GM21576 (cell line): ENCODE results near the gene QDPR.
"Not testable (repeated sequence)": the region's sequence is repeated elsewhere in the genome, so short reads cannot be mapped to it uniquely, and the experiment has no call there.

Experiments
- ATAC-seq: cut with Tn5 transposase; IDR thresholded peaks from one replicate; pipeline ENCODE4 v1.9.1; 2021; ENCODE audit warnings: mild to moderate bottlenecking, moderate library complexity; ENCODE audit not compliant: unreplicated experiment

QDPR gene

DNA sequence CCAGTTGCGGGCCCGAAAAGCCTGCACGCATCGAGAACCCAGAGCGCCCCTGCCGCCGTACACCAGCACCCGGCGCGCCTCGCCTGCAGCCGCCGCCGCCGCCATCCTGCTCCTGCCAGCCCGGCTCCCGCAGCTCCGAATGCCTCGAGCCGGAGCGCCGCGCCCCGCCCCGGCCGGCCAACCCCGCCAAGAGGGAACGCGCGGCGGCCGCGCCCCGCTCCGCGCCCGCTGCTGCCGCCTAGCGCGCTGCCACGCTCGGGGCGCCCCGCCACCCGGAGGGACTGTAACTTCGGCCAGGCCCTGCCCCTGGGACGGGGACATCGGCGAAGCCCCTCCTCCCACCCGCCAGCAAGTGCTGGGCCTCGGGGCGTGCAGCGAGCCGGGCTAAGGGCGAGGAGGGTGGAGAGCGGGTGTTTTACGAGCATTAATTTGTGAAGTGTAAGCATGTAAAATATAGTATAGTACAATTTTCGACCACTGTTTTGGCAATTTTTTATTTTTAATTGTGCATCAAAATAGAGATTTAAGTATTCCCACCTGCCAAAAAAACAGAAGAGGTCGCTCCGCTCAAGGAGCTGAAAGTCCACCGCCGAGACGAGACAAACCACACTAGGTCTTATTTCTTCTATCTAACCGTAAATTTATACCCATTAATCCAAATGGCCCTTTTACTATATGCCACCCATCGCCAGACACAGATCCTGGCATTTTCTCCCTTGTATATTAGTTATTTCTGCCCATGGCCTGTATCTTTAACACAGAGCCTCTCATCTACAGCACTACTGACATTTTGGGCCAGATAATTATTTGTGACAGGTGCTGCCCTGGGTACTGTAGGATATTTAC, at the start of gene QDPR:
Gene QDPR (minus strand): TSS at position 141 of the 846 bp plus-strand sequence. CDS start 36 bp downstream, at position 105.
- peak; percentile 96 for ATAC-seq

DNA sequence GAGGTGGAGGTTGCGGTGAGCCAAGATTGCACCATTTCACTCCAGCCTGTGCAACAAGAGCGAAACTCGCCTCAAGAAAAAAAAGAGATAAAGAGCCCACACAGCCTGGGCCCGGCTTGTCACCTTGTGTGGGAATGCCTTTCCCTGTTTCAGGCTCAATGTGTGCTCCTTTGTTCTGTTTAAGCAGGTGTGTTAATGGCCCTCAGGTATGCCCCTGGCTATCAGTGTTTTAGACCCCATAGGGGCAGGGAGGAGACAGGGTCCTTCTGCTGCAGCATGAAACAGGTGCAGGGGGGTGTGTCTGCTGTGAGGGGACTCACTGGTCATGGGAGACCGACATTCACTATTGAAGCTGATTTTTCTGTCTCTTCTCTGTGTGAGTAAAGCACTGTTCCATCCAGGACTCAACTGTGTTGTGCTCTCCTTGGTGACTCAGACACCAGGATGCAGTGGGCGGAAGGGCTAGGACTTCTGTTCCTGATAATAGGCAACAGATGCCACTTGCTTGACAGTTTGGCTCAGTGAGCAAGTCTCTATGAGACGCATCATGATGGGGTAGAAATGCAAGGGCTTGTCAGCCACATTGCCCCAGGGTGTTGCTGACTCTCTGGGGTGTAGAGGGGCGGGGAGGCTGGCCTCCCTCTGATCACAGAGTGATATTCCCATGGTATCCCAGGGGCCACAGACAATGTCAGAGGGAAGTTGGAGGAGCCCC, 49.5 kb upstream of the QDPR start:
- no peak for ATAC-seq

DNA sequence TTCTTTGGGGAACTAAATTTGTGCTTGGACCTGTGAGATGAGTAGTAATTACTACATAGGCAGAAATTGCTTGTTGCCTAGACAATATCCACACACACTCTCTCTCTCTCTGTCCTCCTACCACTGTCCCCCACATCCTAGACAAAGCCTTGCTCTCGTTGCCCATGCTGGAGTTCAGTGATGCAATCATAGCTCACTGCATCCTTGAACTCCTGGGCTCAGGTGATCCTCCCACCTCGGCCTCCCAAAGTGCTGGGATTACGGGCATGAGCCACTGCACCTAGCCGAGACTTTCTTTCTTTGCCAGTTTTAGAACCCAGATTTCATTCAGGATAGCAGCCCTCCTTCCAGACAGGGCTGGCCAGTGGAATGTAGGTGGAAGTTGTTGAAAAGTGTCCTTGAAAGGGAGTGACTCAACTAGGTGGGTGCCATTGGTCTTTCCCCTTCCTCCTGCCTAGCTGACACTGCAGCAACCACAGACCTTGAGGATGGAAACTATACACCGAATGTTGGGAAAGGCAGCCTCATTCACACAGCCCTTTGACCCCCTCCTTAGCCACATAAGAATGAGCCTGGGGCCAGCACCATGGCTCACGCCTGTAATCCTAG, 48.3 kb upstream of the QDPR start:
- no peak for ATAC-seq

DNA sequence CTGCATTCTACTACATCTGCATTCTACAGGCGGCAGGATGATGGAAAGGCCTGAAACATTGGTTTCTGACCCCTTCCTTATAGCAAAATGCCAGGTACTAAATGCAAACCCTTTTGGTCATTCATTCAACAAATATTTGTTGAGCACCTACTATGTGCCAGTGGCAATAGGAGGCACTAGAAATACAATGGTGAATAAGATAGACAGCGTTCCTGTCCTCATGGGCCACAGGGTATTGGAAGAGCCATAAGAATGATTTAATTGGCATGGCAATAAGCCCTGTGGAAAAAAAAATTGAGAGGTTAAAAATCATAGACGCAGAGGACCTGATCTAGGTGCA, 47.8 kb upstream of the QDPR start:
- ATAC-seq, result no peak

DNA sequence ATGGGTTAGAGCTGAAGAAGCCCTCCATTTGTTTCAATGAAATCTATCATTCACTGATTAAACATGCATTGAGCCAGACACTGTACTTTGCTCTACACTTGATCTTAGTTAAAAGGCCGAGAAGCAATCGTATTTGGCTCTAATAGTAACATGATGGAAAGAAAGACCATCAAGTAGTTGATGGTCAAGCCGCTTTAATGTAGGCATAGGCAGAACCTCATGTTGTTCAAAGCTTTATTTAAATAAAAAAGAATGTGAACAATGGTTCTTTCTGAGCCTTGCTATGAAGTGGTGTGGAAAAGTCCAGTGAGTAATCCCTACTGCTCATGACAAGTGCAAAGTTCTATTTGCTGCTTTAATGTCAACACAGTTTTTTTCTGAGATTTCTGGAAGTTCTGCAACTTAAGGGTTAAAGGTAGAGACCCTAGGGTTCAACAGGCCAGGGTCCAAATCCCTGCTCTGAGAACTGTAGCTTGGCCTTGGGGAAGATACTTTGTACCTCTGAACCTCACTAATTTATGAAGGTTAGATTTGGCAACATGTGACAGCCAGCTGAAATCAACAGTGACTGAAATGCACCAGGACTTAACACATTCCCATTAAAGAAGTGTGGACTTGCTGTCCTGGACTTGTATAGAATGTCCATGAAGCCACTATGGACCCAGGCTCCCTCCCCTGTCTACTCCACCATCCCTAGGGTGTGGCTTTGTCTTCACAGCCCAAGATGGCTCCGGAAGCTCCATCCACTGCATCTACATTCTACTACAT, 47.2 kb upstream of the QDPR start:
- no peak for ATAC-seq

DNA sequence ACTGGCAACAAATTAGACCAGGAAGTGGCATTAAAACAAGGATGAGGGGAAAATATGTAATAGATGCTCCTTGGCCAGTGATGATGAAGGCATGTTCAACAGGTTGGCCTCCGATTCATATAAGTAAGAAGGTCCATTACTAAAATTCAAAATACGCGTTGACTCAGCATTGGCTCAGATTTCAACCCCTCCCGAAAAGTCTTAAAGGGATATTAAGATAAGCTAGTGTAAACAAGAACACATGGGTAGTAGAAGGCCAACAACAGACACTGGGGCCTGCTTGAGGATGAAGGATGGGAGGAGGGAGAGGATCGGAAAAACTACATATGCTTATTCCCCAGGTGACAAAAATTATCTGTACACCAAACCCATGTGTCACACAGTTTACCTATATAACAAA, 46.0 kb upstream of the QDPR start:
- ATAC-seq, result no peak

DNA sequence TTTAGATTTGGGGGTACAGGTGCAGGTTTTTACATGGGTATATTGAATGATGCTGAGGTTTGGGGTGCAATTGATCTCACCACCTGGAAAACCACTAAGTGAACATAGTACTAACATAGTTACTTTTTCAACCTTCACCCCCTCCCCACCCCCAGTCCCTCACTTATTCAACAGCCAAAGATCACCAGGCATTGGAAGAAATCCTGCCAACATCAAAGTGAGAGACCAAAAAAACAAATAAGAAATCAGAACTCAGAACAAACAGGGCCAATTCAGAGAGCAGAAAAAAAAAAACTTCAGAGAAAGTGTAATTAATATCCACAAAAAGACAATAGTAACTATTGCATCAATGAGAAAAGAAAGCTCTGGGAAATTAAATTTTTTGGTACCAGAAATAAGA, 44.6 kb upstream of the QDPR start:
- no peak for ATAC-seq

DNA sequence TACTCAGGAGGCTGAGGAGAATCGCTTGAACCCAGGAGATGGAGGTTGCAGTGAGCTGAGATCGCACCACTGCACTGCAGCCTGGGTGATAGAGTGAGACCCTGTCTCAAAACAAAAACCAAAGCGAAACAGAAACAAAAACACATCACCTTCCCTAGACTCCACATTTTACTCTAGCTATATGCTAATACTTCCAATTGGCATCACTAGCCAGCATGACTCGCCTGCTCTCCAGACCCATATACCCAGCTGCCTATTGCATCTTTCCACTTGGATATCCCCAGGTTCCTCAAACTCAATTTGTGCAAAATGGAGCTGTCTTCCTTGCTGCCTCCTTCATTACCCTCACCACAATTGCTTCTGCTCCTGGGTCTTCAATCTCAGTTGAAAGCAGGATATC, 42.7 kb upstream of the QDPR start:
- ATAC-seq, result no peak

DNA sequence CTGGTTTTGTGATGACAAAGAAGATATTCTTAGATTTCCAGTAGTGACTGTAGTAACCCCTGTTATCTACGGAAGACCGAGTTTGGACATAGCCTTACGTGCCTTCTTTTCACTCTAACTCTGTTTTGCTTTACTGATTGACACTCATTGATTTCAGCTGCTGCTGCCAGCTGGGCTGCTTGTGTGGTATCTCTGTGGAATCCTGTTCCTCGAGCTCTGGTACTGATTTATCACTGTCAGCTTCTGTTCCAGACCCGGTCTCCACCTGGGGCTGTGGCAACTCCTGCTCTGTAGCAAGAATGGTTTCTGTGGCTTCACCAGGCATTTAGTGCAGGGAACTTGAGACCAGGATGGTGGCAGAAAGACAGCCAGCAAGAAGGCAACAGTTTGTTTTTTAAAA, 40.5 kb upstream of the QDPR start:
- ATAC-seq, result no peak

DNA sequence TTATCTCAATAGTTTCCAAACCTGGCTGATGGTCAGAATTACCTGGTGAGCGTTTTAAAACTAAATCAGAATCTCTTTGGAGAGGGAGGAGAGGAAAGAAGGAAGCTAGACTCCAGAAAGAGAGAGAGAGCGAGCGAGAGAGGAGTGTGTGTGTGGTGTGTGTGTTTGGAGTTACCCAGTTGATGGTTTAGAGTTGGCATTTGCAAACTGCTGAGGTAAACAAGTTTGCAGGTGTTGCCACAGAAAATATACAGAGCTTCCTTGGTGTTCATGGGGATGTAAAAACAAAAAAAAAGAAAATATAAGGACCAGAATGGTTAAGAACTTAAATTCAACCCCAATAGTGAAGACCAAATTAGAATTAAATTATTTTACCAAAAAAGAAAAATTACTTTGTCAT, 38.7 kb upstream of the QDPR start:
- no peak for ATAC-seq

DNA sequence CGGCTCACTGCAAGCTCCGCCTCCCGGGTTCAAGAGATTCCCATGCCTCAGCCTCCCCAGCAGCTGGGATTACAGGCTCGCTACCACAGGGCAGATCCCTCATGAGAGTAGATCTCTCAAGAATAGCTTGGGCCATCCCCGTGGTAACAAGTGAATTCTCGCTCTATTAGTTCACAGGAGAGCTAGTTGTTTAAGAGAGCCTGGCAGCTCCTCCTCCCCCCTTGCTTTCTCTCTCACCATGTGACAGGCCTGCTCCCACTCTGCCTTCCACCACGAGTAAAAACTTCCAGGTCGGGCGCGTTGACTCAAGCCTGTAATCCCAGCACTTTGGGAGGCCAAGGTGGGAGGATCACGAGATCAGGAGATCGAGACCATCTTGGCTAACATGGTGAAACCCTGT, 34.8 kb upstream of the QDPR start:
- no peak for ATAC-seq

DNA sequence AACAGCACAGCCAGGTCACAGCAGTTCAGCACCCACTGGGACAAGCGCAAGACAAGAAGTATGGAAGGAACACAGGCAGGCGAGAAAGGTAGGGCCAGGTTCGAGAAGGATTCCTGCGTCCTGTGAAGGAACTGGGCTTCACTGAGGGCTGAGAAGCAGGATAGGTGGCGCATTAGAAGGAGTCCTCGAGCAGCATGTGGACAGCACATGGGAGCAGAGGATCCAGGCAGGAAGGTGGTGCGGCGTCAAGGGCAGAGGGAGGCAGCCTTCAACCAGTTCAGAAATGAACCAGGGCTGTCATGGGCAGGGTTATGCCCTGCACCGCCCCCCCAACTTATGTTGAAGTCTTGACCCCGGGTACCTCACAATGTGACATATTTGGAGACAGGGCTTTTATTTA, 34.3 kb upstream of the QDPR start:
- ATAC-seq, result no peak

DNA sequence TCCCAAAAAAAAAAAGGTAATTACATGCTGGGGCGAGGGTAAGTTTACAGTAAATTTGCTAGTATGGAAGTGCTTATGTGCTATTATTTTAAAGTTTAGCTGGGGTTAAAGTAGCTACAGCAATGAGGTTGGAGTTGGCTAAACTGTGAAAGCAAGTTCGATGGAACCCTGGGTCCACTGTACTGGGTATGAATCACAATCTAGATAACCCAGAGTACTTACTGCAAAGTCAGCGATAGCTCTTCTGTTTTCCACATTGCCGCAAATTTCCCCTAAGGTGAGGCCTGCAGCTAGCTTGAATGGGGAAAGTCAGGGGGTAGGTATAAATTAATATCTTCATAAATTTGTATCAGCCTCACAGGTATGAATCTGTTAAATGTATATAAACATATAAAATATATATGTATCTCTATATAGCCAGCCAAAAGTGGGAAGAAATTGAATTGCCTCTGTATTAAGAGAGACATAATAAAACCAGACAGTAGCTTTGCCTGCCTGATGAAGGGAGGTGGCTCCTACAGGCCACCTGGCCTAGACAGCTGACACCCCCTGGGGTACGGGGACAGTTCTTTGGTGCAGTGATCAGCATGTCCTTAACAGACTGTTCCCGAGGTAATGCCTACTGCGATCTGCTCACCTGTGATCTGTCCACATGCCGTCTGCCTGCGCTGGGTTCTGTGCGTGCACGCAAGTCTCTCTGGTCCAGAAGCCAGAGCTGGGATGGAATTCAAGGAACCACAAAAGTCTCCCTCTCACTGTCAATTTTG, 33.7 kb upstream of the QDPR start:
- ATAC-seq, result no peak

DNA sequence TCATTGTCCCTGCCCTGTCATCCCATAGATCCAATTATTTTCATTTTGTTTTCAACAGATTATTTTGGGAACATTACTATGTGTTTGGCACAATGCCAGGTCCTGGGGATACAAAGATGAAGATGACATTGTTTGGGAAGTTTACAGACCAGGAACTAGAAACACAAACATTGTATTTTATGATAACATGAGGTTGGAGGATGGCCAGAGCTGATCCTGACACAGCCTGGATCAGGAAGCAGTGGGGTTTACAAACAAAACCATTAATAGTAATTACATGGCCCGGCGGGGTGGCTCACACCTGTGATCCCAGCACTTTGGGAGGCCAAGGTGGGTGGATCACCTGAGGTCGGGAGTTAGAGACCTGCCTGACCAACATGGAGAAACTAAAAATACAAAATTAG, 32.9 kb upstream of the QDPR start:
- no peak for ATAC-seq

DNA sequence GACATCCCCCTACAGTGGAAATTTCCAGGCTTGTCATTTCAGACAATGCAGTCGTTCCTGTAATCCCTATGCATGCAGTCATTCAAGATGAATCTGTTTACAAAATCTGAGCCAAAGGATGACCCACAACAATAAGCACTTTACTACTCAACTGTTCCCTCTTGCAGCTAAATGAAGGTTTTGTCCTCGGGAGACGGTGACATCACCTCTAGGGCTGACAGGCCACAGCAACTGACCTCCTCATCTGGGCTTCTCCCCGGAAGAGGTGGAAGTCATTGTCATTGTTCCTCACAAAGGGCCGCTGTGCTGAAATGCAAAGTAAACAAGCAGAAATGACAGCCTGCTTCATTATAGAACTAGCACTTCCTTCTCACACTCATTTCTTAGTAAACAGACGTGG, 32.3 kb upstream of the QDPR start:
- no peak for ATAC-seq

DNA sequence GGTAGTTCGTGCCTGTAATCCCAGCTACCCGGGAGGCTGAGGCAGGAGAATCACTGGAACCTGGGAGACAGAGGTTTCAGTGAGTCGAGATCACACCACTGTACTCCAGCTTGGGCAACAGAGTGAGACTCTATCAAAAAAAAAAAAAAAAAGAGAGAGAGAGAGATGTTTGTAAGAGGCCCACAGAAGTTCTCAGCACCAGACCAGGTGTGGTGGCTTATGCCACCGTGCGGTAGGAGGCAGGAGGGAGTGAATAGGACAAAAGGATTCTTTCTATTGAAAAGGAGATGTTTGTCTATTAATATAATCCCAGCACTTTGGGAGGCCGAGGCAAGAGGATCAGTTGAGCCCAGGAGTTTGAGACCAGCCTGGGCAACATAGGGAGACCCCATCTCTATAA, 25.2 kb upstream of the QDPR start:
- not testable (repeated sequence) for ATAC-seq

DNA sequence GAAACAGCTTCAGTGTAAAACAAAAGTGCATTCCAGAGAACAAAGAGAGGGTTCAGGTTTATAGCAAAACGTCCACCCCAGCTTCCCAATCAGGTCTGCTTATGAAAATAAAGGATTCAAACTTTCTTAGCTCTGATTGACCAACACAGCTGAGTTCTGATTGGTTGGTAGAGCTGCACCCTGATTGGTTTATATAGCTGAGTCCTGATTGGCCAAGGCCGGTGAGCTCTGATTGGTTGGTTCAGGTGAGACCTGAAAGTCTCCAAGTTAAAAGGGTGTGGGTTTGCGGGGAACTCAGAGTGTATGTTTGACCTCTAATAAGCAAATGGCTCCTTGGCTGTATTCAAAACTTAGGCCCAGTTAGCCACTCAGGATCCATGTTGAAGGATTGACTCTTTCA, 24.0 kb upstream of the QDPR start:
- ATAC-seq, result no peak

DNA sequence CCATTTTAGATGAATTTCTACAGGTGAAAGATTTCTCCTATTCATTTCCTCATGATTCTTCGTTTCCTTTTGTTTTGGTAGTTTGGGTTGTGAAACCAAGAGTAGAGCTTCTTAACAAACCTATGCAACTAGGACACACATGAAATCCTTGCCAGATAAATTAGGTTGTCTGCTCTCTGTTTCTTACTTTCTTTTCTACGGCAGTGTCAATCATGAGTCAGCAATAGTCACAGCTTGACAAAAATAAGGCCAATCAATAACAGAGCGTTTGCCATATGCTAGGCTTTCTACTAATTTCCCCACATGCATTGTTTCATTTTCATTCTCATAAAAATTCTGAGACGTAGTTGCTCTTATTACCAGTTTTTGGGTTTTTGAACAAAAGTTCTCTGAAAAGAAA, 23.4 kb upstream of the QDPR start:
- ATAC-seq, result no peak

DNA sequence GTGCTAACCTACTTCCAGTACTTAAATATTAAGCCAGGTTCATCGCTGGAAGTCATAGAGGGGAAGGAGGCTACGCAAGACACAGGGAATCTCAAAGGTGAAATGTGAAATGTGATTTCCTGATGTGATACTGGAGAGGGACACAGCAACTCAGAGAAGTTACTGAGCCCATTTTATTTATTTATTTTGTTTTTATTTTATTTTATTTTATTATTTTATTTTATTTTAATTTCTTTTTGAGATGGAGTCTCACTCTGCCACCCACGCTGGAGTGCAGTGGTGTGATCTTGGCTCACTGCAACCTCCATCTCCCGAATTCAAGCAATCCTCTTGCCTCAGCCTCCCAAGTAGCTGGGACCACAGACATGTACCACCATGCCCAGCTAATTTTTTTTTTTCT, 22.8 kb upstream of the QDPR start:
- ATAC-seq, result no peak

DNA sequence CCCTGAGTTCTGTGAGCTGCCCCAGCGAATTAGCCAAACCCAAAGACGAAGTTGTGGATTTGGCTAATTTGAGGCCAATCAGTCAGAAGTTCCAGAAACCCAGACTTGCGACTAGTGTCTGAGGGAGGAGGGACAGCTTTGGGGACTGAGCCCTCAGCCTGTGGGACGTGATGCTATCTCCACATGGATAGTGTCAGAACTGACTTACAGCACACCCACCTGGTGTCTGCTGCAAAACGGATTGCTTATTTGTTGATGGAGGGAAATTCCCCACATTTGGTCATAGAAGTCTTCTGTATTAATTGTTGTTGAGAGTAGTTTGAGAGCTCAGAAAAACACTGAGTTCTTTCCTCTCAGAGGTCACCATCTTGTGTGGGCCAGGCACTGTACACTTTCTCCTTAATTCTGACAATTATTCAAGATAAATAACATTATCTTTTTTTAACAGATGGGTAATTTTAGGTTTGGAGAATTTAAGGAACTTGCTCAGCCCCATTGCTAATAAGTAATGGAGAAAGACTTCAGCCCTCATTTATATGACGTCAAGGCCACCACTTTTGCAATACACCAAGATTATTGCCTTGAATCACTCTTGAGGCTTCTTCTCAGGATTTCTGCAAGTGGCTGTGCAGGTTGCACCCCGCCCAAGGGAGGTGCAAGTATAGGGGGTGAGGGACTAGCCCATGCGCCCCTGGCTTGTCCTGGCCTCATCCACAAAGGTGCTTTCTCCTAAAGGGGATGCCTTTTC, 19.8 kb upstream of the QDPR start:
- no peak for ATAC-seq
